ENCODE data around the gene ACTRT2. TPM values are rescaled to one million over a fixed set of nuclear protein-coding genes. Genes with fewer than 3 reads are reported as not detected.

ACTRT2 gene
- total and polyA plus RNA-seq, 8 donors, result not detected

DNA sequence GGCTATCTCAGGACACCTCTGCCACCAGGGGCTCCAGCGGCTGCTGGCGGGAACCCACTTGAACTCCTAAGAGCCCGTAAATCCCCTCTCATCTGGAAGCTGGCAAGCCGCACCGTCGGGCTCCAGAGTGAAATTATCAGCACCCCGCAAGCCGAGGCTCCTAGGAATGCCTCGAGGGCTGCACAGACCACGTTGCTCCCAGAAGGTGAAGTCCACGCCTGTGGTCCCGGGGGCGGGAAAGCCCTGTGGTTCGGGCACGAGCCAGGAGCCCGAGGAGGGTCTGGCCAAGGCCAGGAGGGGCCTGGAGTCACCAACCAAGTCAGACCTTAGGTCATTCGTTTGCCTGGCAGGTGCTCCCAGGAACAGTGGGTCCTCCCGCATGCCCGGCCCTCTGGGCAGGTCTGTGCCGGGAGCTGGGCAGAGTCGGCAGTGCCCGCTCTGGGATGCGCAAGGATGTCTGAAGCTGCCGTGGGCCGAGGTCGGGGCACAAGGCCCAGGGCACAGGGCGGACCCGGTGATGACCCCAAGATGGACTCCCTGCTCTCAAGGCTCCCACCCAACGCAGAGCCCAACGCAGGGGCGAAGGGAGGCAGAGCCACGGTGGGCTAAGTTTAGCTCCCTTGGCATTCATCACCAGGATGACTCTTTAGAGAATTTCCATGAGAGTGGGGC is 8.9 kb downstream of the ACTRT2 start:
- H3K36me3 ChIP-seq, result no peaks in the 10 kb centered on the region
- 90 to 94% (median 92%) methylated on average over 13 to 32 of the region's 32 CpGs for WGBS, 5 donors
- no peak overlapping the region for H3K4me3 ChIP-seq
- intact Hi-C loops (cut with DNase I; ENCODE audit: low total_unique reads), result no loop called here
- no peak for DNase-seq
- H3K9me3 ChIP-seq, result no peaks in the 10 kb centered on the region
- no peaks in the 10 kb centered on the region for H3K4me1 ChIP-seq
- TF ChIP-seq, protein P1, sequence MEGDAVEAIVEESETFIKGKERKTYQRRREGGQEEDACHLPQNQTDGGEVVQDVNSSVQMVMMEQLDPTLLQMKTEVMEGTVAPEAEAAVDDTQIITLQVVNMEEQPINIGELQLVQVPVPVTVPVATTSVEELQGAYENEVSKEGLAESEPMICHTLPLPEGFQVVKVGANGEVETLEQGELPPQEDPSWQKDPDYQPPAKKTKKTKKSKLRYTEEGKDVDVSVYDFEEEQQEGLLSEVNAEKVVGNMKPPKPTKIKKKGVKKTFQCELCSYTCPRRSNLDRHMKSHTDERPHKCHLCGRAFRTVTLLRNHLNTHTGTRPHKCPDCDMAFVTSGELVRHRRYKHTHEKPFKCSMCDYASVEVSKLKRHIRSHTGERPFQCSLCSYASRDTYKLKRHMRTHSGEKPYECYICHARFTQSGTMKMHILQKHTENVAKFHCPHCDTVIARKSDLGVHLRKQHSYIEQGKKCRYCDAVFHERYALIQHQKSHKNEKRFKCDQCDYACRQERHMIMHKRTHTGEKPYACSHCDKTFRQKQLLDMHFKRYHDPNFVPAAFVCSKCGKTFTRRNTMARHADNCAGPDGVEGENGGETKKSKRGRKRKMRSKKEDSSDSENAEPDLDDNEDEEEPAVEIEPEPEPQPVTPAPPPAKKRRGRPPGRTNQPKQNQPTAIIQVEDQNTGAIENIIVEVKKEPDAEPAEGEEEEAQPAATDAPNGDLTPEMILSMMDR (IDR thresholded peaks at IDR 0.05), result no peak
- TF ChIP-seq EP300 (IDR thresholded peaks at IDR 0.05), result no peak
- TF ChIP-seq POLR2A (IDR thresholded peaks at IDR 0.05), result no peak
- no peak for TF ChIP-seq POLR2AphosphoS5 (IDR thresholded peaks at IDR 0.05)
- H3K27me3 ChIP-seq, result peaks cover 0 to 58% (median 19%) of the 10 kb centered on the region in 3 donors
- no peak overlapping the region for H3K27ac ChIP-seq

- DNase-seq, result no peak
- Histone ChIP-seq H3K36me3 (no peaks in the 10 kb centered on the region), H3K27me3 (peaks cover 0 to 53% (median 19%) of the 10 kb centered on the region in 3 donors), H3K27ac (no peak overlapping the region), H3K4me3 (no peak overlapping the region), H3K4me1 (no peaks in the 10 kb centered on the region), H3K9me3 (no peaks in the 10 kb centered on the region)
- no peak for TF ChIP-seq POLR2AphosphoS5 (IDR thresholded peaks at IDR 0.05)
- TF ChIP-seq, protein P1 (IDR thresholded peaks at IDR 0.05), result no peak
- TF ChIP-seq POLR2A (IDR thresholded peaks at IDR 0.05), result no peak
- no peak for TF ChIP-seq EP300 (IDR thresholded peaks at IDR 0.05)
- 79 to 88% (median 86%) methylated on average over 15 to 22 of the region's 22 CpGs for WGBS, 5 donors
- intact Hi-C loops (cut with DNase I; ENCODE audit: low total_unique reads), result no loop called here
Observed at GRCh38 chr1:3030663-3031381, 9.6 kb downstream of the ACTRT2 start.

DNA sequence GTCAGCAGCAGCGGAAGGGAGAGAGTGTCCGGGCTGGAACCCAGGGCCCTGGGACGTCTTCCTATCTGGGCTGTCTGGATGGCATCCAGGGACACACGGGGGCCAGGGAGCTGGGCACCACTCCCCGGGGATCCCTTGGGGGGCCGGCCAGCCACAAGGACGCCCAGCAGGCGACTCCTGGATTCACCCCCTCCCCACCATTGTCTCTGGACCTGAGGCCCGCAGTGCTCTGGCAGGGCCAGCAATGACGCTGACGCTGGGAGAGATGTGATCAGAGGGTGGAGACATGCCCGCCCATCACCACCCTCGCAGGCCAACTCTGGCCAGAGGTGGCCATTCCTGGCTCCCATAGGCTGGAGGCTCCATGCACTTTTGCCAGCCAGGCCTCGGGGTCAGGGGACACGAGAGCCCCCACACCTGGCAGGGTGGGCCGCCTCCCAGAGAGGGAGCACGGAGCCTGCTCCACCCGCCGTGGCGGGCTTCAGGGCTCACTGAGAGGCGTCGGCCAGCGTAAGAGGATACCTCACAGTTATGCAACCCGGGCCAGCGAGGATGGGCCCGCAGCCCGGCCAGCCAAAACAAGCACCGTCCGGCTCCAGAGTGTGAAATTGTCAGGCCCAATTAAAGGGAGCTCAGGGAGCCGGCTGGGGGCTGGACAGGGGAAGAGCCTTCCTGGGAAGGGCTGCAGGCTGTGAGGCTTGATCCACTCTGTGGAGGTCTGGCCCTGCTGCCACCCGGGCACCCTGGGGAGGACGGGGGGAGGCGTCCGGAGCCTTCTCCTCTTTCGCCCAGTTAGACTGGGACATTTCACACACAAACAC is 10.3 kb downstream of the ACTRT2 start:
- H3K36me3 ChIP-seq, result no peaks in the 10 kb centered on the region
- no peak overlapping the region for H3K27ac ChIP-seq
- no peaks in the 10 kb centered on the region for H3K4me1 ChIP-seq
- TF ChIP-seq POLR2AphosphoS5 (IDR thresholded peaks at IDR 0.05) (no peak), POLR2A (IDR thresholded peaks at IDR 0.05) (no peak), EP300 (IDR thresholded peaks at IDR 0.05) (no peak)
- TF ChIP-seq, protein P1 (IDR thresholded peaks at IDR 0.05), result no peak
- no peaks in the 10 kb centered on the region for H3K9me3 ChIP-seq
- H3K27me3 ChIP-seq, result peaks cover 0 to 61% (median 19%) of the 10 kb centered on the region in 3 donors
- intact Hi-C loops (cut with DNase I; ENCODE audit: low total_unique reads), result no loop called here
- DNase-seq, result no peak
- 80 to 89% (median 87%) methylated on average over 6 to 35 of the region's 35 CpGs for WGBS, 5 donors
- no peak overlapping the region for H3K4me3 ChIP-seq

DNA sequence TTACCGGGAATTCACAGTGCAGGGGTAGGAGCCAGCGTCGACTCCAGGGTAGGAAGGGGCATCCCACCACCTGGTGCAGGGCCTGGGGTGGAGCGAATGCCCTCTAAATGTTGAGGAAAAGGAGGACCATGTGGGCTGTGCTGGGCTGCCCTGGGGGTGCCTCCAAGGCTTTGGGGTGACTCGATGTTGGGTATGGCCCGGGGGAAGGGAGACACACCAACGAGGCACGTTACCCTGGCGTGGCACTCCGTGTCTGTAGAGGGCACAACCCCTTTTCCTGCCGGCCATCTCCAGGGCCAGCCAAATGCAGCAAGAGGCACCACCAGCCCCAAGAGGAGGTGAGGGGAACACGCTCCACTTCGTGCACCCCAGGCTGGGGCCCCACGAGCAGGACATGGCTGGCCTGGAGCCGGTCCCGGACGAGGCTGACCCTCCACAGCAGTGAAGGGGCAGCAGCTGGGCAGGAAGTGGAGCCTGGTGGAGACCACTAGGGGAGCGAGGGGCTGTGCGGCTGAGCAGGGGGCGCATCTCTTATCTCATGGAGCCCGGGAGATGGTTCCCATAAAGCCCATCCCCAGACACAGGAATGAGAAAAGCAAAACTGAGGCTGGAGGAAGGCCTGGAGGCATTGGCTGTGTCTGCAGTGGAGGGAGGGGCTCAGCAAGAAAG is 11.2 kb downstream of the ACTRT2 start:
- DNase-seq, result no peak
- Histone ChIP-seq H3K36me3 (no peaks in the 10 kb centered on the region), H3K4me3 (no peak overlapping the region), H3K9me3 (no peaks in the 10 kb centered on the region), H3K4me1 (no peaks in the 10 kb centered on the region), H3K27ac (no peak overlapping the region), H3K27me3 (peaks cover 0 to 67% (median 23%) of the 10 kb centered on the region in 3 donors)
- no peak for TF ChIP-seq EP300 (IDR thresholded peaks at IDR 0.05)
- TF ChIP-seq POLR2AphosphoS5 (IDR thresholded peaks at IDR 0.05), result no peak
- TF ChIP-seq POLR2A (IDR thresholded peaks at IDR 0.05), result no peak
- TF ChIP-seq, protein P1 (IDR thresholded peaks at IDR 0.05), result no peak
- intact Hi-C loops (cut with DNase I; ENCODE audit: low total_unique reads), result no loop called here
- WGBS, 5 donors, result 85 to 90% (median 88%) methylated on average over 16 to 21 of the region's 21 CpGs
